GM18505 (cell line): ENCODE measurements around the gene UBE2J1.

ENCODE experiments used
- ATAC-seq: cut with Tn5 transposase; IDR thresholded peaks from one replicate; pipeline ENCODE4 v1.9.1; 2021; ENCODE audit not compliant: unreplicated experiment
- POLR2A ChIP-seq: IDR thresholded peaks from 4 replicates; pipeline ENCODE4 v1.6.1; 2011; ENCODE audit warnings: borderline replicate concordance; ENCODE audit not compliant: insufficient read depth, insufficient read length; ENCODE audit errors: extremely low read depth

Gene UBE2J1

DNA sequence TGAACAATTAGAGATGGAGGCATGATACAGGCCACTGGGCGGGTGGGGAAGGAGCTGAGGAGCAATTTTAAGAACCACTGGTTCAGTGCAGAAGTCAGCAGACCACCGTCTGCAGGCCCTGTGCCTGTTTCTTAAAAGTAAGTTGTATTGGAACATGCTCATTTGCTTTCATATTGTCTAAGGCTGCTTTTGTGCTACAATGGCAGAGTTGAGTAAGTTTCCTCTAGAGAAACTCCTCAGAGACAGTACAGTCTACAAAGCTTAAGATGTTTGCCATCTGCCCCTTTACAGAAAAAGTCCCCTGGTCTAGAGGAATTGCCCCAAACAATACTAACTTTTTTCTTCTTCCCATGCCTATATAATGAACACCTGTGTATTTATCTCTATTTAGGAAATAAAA, 28.5 kb upstream of the UBE2J1 start:
- ATAC-seq, result no peak
- no peak for TF ChIP-seq POLR2A

DNA sequence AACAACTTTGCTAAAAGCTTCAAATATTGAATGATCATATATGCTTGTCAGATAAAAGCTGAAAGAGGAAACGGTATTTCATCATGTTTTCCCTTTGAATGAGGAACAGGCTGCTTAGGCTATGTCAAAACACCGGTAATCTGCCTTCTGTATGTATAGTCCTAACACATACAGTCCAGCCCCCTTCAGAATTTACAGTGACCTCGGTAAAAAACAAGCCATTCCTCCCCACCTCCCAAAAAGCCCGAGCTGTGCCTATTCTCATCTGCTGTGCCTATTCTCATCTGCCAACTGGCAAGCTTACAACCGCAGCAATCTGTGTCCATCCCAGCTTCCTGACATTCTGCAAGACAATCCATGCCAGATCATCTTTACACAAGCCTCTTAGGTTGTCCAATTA, 26.8 kb upstream of the UBE2J1 start:
- TF ChIP-seq POLR2A, result no peak
- ATAC-seq, result no peak

DNA sequence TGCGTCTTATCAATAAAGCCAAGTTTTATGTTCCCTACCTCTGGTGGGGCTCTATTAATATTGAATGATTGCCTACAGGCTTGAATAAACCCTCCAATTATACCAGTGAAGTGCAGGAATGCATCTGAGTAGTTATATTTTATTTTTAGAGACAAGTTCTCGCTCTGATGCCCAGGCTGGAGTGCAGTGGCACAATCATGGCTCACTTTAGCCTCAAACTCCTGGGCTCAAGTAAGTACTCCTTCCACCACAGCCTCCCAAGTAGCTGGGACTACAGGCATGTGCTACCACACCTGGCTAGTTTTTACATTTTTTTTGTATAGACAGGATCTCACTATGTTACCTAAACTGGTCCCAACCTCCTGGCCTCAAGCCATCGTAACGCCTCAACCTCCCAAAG, 26.1 kb upstream of the UBE2J1 start:
- TF ChIP-seq POLR2A, result no peak
- no peak for ATAC-seq

DNA sequence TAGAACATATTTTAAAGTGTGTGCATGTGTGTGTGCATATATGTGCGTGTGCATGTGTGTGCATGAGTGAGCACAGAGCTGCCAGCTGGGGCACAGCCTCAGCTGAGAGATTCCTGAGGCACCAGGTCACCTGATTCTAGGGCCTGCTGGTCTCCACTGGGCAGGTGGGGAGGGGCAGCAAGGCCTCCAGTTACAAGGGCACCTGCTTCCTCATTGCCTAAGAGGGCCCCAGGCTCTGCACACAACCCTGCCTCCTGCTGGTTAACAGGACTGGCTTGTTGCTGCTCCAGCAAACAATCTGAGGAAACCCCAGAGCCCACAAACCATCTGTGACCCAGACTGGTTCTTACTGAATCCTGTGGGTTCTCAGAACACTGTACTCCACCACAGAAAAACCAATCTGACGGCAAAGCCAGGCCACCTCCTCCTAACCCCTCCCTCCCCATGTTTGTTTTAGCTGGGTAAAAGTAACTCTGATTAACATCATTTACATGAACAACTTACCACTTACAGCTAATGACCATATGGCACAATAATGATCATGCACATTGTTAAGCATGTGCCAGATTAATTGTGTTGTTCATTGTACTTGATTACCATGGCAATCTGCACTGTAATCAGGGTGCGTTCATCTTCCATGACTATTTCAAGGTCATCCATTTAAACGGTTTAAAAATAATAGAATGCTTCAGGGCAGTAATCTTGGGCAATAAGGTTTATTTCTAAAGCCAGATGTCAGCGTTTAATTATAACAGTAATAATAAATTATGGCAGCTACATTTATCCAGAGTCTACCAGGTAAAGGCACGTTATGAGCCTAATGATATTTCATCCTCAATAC, 23.1 kb upstream of the UBE2J1 start:
- TF ChIP-seq POLR2A, result no peak
- peak; percentile 79 for ATAC-seq

DNA sequence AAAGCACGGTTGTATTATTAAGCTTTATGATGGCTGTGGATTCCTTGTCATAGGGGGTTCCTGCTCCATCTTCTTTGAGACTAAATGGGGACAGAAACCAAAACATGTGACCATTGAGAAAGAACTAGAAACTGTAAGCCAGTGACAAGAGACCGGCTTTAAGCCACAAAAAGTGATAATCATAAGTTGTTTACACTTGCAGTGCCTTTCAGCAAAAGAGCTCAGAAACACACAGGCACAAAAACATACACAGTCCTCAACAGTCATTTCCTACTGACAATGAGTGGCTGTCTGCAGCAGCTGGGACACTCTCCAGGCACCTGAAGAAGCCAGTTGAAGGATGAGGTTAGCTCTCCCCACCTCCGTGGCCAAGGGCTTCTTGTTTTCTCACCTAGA, 20.0 kb upstream of the UBE2J1 start:
- peak; percentile 25 for TF ChIP-seq POLR2A
- ATAC-seq, result no peak

DNA sequence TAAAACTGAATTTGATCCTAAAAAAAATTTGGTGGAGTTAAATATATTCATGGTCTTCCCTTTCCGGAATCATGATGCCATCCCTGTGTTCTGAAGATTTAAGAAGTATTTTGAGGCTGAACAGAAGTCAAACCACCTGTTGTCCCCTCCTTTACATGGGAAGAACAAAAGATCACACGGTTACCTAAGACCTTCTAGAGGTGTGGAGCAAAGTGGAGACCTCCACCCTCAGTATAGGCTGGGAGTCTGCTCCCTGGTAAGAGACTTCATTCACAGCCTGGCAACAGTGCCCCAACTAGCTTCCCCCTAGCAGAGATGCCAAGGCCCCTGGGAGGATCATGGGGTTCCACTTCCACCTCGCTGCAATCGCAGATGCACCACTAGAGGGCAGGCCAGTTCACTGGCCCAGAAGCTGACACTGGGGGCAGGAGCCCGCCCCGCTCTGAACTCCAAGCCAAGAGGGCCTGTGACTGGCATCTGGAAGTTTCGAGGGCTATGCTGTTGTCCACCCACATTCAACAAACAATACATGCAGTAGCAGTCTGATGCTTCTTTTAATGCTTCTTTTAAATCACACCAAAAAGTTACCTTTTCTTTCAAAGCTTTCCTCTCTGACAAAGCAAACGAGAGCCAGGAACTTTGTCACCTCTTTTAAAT, 19.5 kb upstream of the UBE2J1 start:
- no peak for TF ChIP-seq POLR2A
- peak; percentile 75 for ATAC-seq

DNA sequence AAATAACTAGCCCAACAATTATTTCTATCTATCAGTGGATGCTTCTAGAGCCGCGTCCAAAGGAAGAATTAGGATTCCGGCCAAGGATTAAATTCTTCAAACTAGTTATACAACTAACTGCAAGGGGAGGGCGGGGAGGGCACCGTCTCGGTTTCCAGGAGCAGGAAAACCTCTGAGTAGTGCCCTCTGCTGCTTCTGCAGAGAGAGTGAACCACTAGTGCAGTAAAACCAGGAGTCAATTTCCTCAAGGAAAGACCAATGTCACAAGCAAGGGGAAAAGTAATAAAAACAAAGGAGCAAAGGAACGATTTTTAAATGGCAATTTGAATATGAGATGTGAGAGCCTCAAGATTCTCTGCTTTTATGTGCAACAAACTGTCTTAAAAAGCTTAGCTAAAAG, 16.5 kb upstream of the UBE2J1 start:
- TF ChIP-seq POLR2A, result no peak
- ATAC-seq, result no peak

DNA sequence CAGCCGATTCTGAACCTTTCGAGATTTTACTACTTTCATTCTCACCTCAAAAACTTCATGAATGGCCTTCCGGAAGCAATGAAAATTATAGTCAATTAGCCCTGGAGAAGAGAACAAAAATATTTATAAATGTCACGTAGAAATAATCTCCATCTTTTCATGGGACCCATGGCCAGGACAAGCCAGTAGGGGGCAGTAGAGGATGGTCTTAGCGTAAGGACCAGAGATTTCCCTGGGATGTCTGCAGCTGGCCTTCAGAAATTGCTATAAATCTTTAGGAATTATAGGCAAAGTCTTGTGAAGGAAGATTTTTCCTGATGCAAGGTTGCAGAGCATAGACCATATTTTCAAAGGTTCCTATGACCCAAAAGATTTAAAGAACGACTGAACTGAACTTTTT, 15.6 kb upstream of the UBE2J1 start:
- TF ChIP-seq POLR2A, result no peak

DNA sequence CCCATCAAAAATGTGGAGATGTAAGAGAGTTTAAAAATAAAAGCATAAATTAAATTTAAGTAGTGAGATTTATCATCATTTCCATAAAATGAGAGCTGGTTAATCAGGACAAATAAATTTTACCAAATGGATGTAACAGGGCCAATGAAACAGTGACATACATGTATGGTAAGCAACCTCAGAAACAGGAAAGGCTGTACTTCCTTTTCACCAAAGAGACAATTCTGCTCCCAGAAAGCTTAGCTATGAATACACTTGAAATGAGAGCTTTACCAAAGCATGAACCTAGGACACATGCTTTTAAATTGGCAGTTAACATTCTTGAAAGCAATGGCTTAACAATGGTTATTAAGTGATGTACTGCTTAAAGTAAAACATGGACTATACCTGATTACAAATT, 12.1 kb upstream of the UBE2J1 start:
- ATAC-seq, result no peak
- TF ChIP-seq POLR2A, result no peak

More for the DNA sequence above, 15.6 kb upstream of the UBE2J1 start:
- ATAC-seq, result no peak

DNA sequence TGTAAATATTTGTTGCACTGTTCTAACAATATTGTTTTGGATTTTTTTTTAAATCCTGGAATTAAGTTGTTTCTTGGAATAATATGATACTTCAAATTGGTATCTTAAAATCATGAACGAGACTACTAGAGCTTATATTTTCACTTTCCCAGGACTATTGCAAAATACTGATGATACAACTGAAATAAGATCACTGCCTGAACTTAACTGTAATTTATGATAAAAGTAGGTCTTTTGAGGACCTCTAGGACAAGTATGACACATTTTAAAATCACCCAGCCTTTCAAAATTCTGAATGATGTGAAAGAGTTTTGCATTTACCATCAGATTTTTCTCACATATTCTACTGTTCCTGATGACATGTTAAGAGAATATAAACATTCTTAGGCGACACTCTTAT, 8.6 kb upstream of the UBE2J1 start:
- TF ChIP-seq POLR2A, result no peak
- no peak for ATAC-seq

GRCh38 chr6:89360415-89360999, 8.0 kb upstream of the UBE2J1 start:
- ATAC-seq, result peak; percentile 51
- TF ChIP-seq POLR2A, result no peak

DNA sequence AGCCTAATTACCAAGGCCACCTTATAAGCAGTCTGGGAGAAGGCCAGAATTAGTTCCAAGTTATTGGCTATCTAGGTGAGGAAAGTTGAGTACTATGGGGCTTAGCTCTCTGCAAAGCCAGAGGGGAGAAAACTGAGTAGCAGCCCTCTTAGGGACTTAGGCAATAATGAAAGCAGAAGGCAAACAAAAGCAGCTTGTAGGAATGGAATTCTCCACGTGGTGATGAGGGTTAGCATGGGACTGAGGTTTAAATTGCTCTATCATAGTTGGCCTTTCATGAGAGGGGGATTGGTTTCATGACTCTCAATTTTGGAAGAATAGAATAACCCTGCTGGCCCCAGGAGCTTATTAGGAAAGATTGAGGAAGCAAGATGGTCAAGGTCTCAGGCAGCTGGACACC, 7.0 kb upstream of the UBE2J1 start:
- no peak for ATAC-seq
- TF ChIP-seq POLR2A, result no peak

DNA sequence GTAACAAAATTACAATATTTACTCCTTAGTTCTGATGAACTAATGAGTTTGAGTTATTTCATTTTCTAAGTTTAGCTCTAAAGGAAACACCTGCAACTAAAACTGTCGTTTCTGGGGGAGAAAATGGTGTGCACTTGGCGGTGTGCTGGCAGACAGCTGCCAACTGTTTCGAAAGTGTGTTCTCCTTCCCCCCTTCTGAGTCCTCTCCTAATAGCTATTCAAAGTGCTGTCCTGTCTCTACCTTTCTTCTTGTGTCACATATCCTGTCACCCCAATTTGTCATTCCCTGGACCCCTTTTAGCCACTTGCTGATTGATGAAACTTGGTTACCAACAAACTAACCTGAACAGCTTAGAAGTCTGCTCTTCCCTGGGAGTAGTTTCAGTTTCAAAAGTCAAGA, 4.9 kb upstream of the UBE2J1 start:
- no peak for ATAC-seq
- peak; percentile 61 for TF ChIP-seq POLR2A
